ENCODE results near the gene DOK6.

The DOK6 gene

DNA sequence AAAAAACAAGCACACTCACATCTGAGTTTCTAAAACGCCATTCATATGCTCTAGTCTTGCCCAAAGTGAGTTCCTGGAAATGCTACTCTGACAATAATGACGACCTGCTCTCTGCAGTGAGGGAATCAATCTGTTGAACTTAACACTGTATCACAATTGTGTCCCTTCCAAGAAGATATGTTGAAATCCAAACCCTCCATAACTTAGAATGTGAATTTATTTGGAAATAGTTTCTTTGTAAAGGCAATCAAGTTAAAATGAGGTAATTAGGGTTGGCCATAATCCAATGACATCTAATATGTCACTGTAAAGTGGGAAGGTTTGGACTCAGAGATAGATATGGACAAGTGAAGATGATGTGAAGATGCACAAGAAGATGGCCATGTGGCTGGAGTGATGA, 282.5 kb downstream of the DOK6 start:
- no peaks in the 10 kb centered on the region for H3K27me3 ChIP-seq (replicated peaks; ENCODE audit: control insufficient read depth, insufficient read depth, low read length, poor library complexity, severe bottlenecking)
- no peaks in the 10 kb centered on the region for H3K4me1 ChIP-seq (ENCODE audit: control insufficient read depth, insufficient read depth, low read length, poor library complexity, severe bottlenecking)
- no peak overlapping the region for H3K27ac ChIP-seq (ENCODE audit: insufficient read depth, low read length, poor library complexity, severe bottlenecking)
- DNase-seq, result no peak
- H3K4me3 ChIP-seq (ENCODE audit: insufficient read depth, low read depth, low read length, poor library complexity, severe bottlenecking), result no peak overlapping the region
- no peaks in the 10 kb centered on the region for H3K9me3 ChIP-seq (ENCODE audit: control insufficient read depth, low read length)
- H3K36me3 ChIP-seq (ENCODE audit: control insufficient read depth, insufficient read depth, low read length), result no peaks in the 10 kb centered on the region

DNA sequence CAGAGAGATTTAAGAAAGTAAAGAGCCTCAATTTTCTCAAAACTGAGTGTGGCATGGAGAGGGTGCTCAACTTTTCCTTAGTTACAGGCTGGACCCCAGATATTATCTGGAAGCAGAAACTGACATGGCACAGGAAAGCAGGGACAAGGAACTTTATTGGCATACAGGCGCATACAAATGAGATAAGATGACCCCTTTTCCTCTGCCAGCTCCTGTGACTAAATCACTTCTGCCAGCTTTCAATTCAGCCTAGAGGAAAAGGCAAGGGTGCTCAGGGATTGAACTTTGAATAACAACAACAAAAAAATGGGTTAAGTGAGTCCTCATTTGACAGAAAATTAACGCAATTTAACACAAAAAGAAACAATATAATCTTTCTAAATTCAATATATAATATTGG, 284.1 kb downstream of the DOK6 start:
- H3K9me3 ChIP-seq (ENCODE audit: control insufficient read depth, low read length), result no peaks in the 10 kb centered on the region
- DNase-seq, result no peak
- no peak overlapping the region for H3K27ac ChIP-seq (ENCODE audit: insufficient read depth, low read length, poor library complexity, severe bottlenecking)
- no peaks in the 10 kb centered on the region for H3K4me1 ChIP-seq (ENCODE audit: control insufficient read depth, insufficient read depth, low read length, poor library complexity, severe bottlenecking)
- no peaks in the 10 kb centered on the region for H3K36me3 ChIP-seq (ENCODE audit: control insufficient read depth, insufficient read depth, low read length)
- H3K27me3 ChIP-seq (replicated peaks; ENCODE audit: control insufficient read depth, insufficient read depth, low read length, poor library complexity, severe bottlenecking), result no peaks in the 10 kb centered on the region
- H3K4me3 ChIP-seq (ENCODE audit: insufficient read depth, low read depth, low read length, poor library complexity, severe bottlenecking), result no peak overlapping the region

DNA sequence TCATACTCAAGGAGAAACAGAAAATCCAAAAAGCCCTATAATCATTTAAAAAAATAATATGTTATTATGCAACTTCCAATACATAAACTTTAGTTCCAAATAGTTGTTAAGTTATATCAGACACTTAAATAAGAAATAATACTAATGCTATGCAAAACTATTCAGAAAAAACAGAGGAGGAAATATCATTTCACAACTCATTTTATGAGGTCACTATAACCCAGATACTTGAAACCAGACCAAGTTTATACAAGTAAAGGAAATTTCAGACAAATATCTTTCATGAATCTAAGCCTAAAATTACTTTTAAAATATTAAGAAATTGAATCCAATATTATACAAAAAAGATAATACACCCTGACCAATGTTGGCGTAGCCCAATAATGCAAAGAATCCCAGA, 286.2 kb downstream of the DOK6 start:
- Histone ChIP-seq H3K9me3 (ENCODE audit: control insufficient read depth, low read length) (no peaks in the 10 kb centered on the region), H3K36me3 (ENCODE audit: control insufficient read depth, insufficient read depth, low read length) (no peaks in the 10 kb centered on the region), H3K27ac (ENCODE audit: insufficient read depth, low read length, poor library complexity, severe bottlenecking) (no peak overlapping the region), H3K27me3 (replicated peaks; ENCODE audit: control insufficient read depth, insufficient read depth, low read length, poor library complexity, severe bottlenecking) (no peaks in the 10 kb centered on the region), H3K4me3 (ENCODE audit: insufficient read depth, low read depth, low read length, poor library complexity, severe bottlenecking) (no peak overlapping the region), H3K4me1 (ENCODE audit: control insufficient read depth, insufficient read depth, low read length, poor library complexity, severe bottlenecking) (no peaks in the 10 kb centered on the region)
- DNase-seq, result no peak

DNA sequence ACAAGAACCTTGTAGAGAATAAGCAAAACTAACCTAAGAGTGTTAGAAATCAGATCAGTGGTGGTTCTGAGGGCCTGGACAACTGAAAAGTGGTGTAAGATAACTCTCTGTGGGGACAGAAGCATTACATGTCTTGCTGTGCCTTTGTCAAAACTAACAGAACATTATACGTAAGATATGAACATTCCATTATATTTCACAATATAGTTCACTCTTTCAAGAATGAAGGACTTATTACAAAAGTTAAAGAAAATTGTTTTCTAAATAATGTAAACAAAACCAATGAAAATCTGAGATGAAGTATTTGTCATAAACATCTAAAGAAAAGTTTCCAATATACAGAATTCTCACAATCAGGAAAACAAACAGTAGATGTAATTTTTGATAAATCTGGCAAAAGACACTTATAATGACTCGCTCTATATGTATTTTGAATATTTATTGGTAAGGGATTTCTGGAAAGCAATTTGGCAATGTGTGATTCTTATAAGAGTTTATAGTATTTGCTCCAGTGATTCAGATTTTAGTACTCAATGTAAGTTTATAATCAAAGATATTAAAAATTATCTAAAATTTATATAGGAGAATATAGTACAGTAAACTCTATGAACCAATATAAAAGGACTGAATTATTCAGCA, 288.6 kb downstream of the DOK6 start:
- no peaks in the 10 kb centered on the region for H3K36me3 ChIP-seq (ENCODE audit: control insufficient read depth, insufficient read depth, low read length)
- no peaks in the 10 kb centered on the region for H3K4me1 ChIP-seq (ENCODE audit: control insufficient read depth, insufficient read depth, low read length, poor library complexity, severe bottlenecking)
- H3K9me3 ChIP-seq (ENCODE audit: control insufficient read depth, low read length), result no peaks in the 10 kb centered on the region
- DNase-seq, result no peak
- no peak overlapping the region for H3K4me3 ChIP-seq (ENCODE audit: insufficient read depth, low read depth, low read length, poor library complexity, severe bottlenecking)
- no peak overlapping the region for H3K27ac ChIP-seq (ENCODE audit: insufficient read depth, low read length, poor library complexity, severe bottlenecking)
- no peaks in the 10 kb centered on the region for H3K27me3 ChIP-seq (replicated peaks; ENCODE audit: control insufficient read depth, insufficient read depth, low read length, poor library complexity, severe bottlenecking)

GRCh38 chr18:69691008-69691760, 290.5 kb downstream of the DOK6 start:
- Histone ChIP-seq H3K4me1 (ENCODE audit: control insufficient read depth, insufficient read depth, low read length, poor library complexity, severe bottlenecking) (no peaks in the 10 kb centered on the region), H3K36me3 (ENCODE audit: control insufficient read depth, insufficient read depth, low read length) (no peaks in the 10 kb centered on the region), H3K27me3 (replicated peaks; ENCODE audit: control insufficient read depth, insufficient read depth, low read length, poor library complexity, severe bottlenecking) (no peaks in the 10 kb centered on the region), H3K9me3 (ENCODE audit: control insufficient read depth, low read length) (no peaks in the 10 kb centered on the region), H3K4me3 (ENCODE audit: insufficient read depth, low read depth, low read length, poor library complexity, severe bottlenecking) (no peak overlapping the region), H3K27ac (ENCODE audit: insufficient read depth, low read length, poor library complexity, severe bottlenecking) (no peak overlapping the region)
- no peak for DNase-seq

DNA sequence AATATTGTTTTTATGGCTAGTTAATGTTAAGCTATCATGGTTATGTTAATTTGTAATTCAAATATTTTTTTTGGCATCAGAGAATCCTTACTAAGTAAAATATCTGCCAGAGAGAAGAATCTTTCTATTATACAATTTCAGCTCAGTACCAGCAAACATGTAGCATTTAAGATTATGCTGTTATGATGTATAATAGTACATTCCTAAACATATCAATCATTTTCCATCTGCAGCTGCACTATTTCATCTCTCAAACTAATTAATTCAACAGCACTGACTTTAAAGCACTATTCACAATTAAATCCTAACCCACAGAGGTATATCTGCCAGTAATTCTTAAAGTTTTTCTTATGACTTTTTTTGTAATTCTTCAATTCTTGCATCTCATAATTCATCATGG, 296.4 kb downstream of the DOK6 start:
- no peaks in the 10 kb centered on the region for H3K4me1 ChIP-seq (ENCODE audit: control insufficient read depth, insufficient read depth, low read length, poor library complexity, severe bottlenecking)
- no peaks in the 10 kb centered on the region for H3K9me3 ChIP-seq (ENCODE audit: control insufficient read depth, low read length)
- no peak overlapping the region for H3K27ac ChIP-seq (ENCODE audit: insufficient read depth, low read length, poor library complexity, severe bottlenecking)
- no peak for DNase-seq
- H3K27me3 ChIP-seq (replicated peaks; ENCODE audit: control insufficient read depth, insufficient read depth, low read length, poor library complexity, severe bottlenecking), result no peaks in the 10 kb centered on the region
- no peak overlapping the region for H3K4me3 ChIP-seq (ENCODE audit: insufficient read depth, low read depth, low read length, poor library complexity, severe bottlenecking)
- no peaks in the 10 kb centered on the region for H3K36me3 ChIP-seq (ENCODE audit: control insufficient read depth, insufficient read depth, low read length)

DNA sequence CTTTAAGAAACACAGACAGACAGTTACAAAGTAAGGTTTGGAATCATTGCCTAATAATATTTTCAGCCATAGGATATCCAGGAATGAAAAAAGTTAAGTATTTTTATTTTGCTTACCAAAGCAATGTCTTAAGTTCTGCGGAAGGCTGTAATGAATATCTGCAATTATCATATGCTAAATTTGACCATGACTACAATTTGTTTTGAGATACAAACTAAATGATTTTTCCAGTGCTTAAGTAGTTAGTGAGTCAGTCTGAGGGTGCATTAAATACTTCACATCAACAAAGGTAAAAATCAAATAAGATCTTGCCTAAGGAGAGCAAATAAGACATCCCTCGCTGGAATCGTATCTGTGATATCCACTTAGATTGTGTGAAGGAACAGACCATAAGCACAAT, 297.0 kb downstream of the DOK6 start:
- Histone ChIP-seq H3K27ac (ENCODE audit: insufficient read depth, low read length, poor library complexity, severe bottlenecking) (no peak overlapping the region), H3K4me1 (ENCODE audit: control insufficient read depth, insufficient read depth, low read length, poor library complexity, severe bottlenecking) (no peaks in the 10 kb centered on the region), H3K9me3 (ENCODE audit: control insufficient read depth, low read length) (no peaks in the 10 kb centered on the region), H3K4me3 (ENCODE audit: insufficient read depth, low read depth, low read length, poor library complexity, severe bottlenecking) (no peak overlapping the region), H3K36me3 (ENCODE audit: control insufficient read depth, insufficient read depth, low read length) (no peaks in the 10 kb centered on the region), H3K27me3 (replicated peaks; ENCODE audit: control insufficient read depth, insufficient read depth, low read length, poor library complexity, severe bottlenecking) (no peaks in the 10 kb centered on the region)
- DNase-seq, result no peak

DNA sequence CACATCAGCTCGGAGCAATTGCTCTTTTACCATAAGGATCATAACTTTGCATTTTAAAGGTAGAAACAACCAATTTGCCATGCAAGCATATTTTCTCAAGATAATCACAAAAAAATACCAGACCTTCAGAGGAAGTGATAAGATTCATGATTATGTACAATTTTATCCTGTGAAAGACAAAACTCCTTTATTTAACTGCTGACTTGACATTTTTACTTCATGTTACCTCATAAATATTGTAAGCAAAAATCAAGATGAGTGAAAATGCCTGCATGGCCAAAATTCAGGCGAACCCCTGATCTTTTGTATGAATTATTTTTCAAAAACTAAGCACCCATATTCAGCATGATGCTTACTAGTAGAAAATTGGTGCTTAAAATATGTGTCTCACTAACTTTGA, 300.6 kb downstream of the DOK6 start:
- Histone ChIP-seq H3K9me3 (ENCODE audit: control insufficient read depth, low read length) (no peaks in the 10 kb centered on the region), H3K36me3 (ENCODE audit: control insufficient read depth, insufficient read depth, low read length) (no peaks in the 10 kb centered on the region), H3K4me1 (ENCODE audit: control insufficient read depth, insufficient read depth, low read length, poor library complexity, severe bottlenecking) (no peaks in the 10 kb centered on the region), H3K27ac (ENCODE audit: insufficient read depth, low read length, poor library complexity, severe bottlenecking) (no peak overlapping the region), H3K27me3 (replicated peaks; ENCODE audit: control insufficient read depth, insufficient read depth, low read length, poor library complexity, severe bottlenecking) (no peaks in the 10 kb centered on the region), H3K4me3 (ENCODE audit: insufficient read depth, low read depth, low read length, poor library complexity, severe bottlenecking) (no peak overlapping the region)
- DNase-seq, result no peak

GRCh38 chr18:69703461-69703860, 302.8 kb downstream of the DOK6 start:
- no peak overlapping the region for H3K27ac ChIP-seq (ENCODE audit: insufficient read depth, low read length, poor library complexity, severe bottlenecking)
- H3K9me3 ChIP-seq (ENCODE audit: control insufficient read depth, low read length), result no peaks in the 10 kb centered on the region
- H3K27me3 ChIP-seq (replicated peaks; ENCODE audit: control insufficient read depth, insufficient read depth, low read length, poor library complexity, severe bottlenecking), result no peaks in the 10 kb centered on the region
- no peaks in the 10 kb centered on the region for H3K36me3 ChIP-seq (ENCODE audit: control insufficient read depth, insufficient read depth, low read length)
- no peaks in the 10 kb centered on the region for H3K4me1 ChIP-seq (ENCODE audit: control insufficient read depth, insufficient read depth, low read length, poor library complexity, severe bottlenecking)
- no peak for DNase-seq
- H3K4me3 ChIP-seq (ENCODE audit: insufficient read depth, low read depth, low read length, poor library complexity, severe bottlenecking), result no peak overlapping the region

GRCh38 chr18:69705987-69706386, 305.3 kb downstream of the DOK6 start:
- Histone ChIP-seq H3K36me3 (ENCODE audit: control insufficient read depth, insufficient read depth, low read length) (no peaks in the 10 kb centered on the region), H3K27ac (ENCODE audit: insufficient read depth, low read length, poor library complexity, severe bottlenecking) (no peak overlapping the region), H3K9me3 (ENCODE audit: control insufficient read depth, low read length) (no peaks in the 10 kb centered on the region), H3K27me3 (replicated peaks; ENCODE audit: control insufficient read depth, insufficient read depth, low read length, poor library complexity, severe bottlenecking) (no peaks in the 10 kb centered on the region), H3K4me3 (ENCODE audit: insufficient read depth, low read depth, low read length, poor library complexity, severe bottlenecking) (no peak overlapping the region), H3K4me1 (ENCODE audit: control insufficient read depth, insufficient read depth, low read length, poor library complexity, severe bottlenecking) (no peaks in the 10 kb centered on the region)
- DNase-seq, result no peak
